ENCODE data around the gene NHSL2.

Gene NHSL2

GRCh38 chrX:72083291-72083690 lies 172.6 kb downstream of the NHSL2 start:
- Mint-ChIP-seq H3K36me3 (ENCODE audit: low read depth) (no peaks in the 10 kb centered on the region), H3K27me3 (ENCODE audit: low read depth) (peaks cover 10% of the 10 kb centered on the region), H3K9me3 (no peaks in the 10 kb centered on the region), H3K27ac (no peak overlapping the region), H3K4me1 (ENCODE audit: low read depth) (peaks cover 2% of the 10 kb centered on the region), H3K4me3 (no peak overlapping the region)
- DNase-seq (ENCODE audit: low spot score), result no peak

GRCh38 chrX:72084114-72084513 lies 173.5 kb downstream of the NHSL2 start:
- Mint-ChIP-seq H3K27ac (no peak overlapping the region), H3K27me3 (ENCODE audit: low read depth) (peaks cover 15% of the 10 kb centered on the region), H3K36me3 (ENCODE audit: low read depth) (no peaks in the 10 kb centered on the region), H3K9me3 (no peaks in the 10 kb centered on the region), H3K4me3 (no peak overlapping the region), H3K4me1 (ENCODE audit: low read depth) (no peaks in the 10 kb centered on the region)
- no peak for DNase-seq (ENCODE audit: low spot score)

GRCh38 chrX:72086995-72087394 lies 176.3 kb downstream of the NHSL2 start:
- Mint-ChIP-seq H3K27me3 (ENCODE audit: low read depth) (peaks cover 19% of the 10 kb centered on the region), H3K4me3 (no peak overlapping the region), H3K36me3 (ENCODE audit: low read depth) (no peaks in the 10 kb centered on the region), H3K9me3 (no peaks in the 10 kb centered on the region), H3K4me1 (ENCODE audit: low read depth) (no peaks in the 10 kb centered on the region), H3K27ac (no peak overlapping the region)
- DNase-seq (ENCODE audit: low spot score), result no peak

GRCh38 chrX:72088761-72089160 lies 178.1 kb downstream of the NHSL2 start:
- peaks cover 25% of the 10 kb centered on the region for H3K27me3 Mint-ChIP-seq (ENCODE audit: low read depth)
- no peak overlapping the region for H3K4me3 Mint-ChIP-seq
- DNase-seq (ENCODE audit: low spot score), result no peak
- no peaks in the 10 kb centered on the region for H3K9me3 Mint-ChIP-seq
- H3K36me3 Mint-ChIP-seq (ENCODE audit: low read depth), result no peaks in the 10 kb centered on the region
- no peaks in the 10 kb centered on the region for H3K4me1 Mint-ChIP-seq (ENCODE audit: low read depth)
- H3K27ac Mint-ChIP-seq, result no peak overlapping the region

- no peak overlapping the region for H3K4me3 Mint-ChIP-seq
- H3K27ac Mint-ChIP-seq, result no peak overlapping the region
- no peaks in the 10 kb centered on the region for H3K9me3 Mint-ChIP-seq
- no peaks in the 10 kb centered on the region for H3K4me1 Mint-ChIP-seq (ENCODE audit: low read depth)
- peaks cover 25% of the 10 kb centered on the region for H3K27me3 Mint-ChIP-seq (ENCODE audit: low read depth)
- H3K36me3 Mint-ChIP-seq (ENCODE audit: low read depth), result no peaks in the 10 kb centered on the region
- DNase-seq (ENCODE audit: low spot score), result no peak
Measured at GRCh38 chrX:72089254-72089653, 178.6 kb downstream of the NHSL2 start.

- no peaks in the 10 kb centered on the region for H3K9me3 Mint-ChIP-seq
- H3K4me3 Mint-ChIP-seq, result no peak overlapping the region
- H3K4me1 Mint-ChIP-seq (ENCODE audit: low read depth), result peaks cover 5% of the 10 kb centered on the region
- DNase-seq (ENCODE audit: low spot score), result peak; percentile 4
- peaks cover 40% of the 10 kb centered on the region for H3K27me3 Mint-ChIP-seq (ENCODE audit: low read depth)
- peak overlapping the region; percentile 60 for H3K27ac Mint-ChIP-seq
- H3K36me3 Mint-ChIP-seq (ENCODE audit: low read depth), result no peaks in the 10 kb centered on the region
Measured at GRCh38 chrX:72094894-72095293, 184.2 kb downstream of the NHSL2 start.

GRCh38 chrX:72095370-72095769 lies 184.7 kb downstream of the NHSL2 start:
- H3K36me3 Mint-ChIP-seq (ENCODE audit: low read depth), result no peaks in the 10 kb centered on the region
- no peaks in the 10 kb centered on the region for H3K9me3 Mint-ChIP-seq
- no peak for DNase-seq (ENCODE audit: low spot score)
- H3K27ac Mint-ChIP-seq, result no peak overlapping the region
- H3K4me3 Mint-ChIP-seq, result no peak overlapping the region
- peaks cover 10% of the 10 kb centered on the region for H3K4me1 Mint-ChIP-seq (ENCODE audit: low read depth)
- H3K27me3 Mint-ChIP-seq (ENCODE audit: low read depth), result peaks cover 40% of the 10 kb centered on the region

GRCh38 chrX:72097098-72097497 lies 186.5 kb downstream of the NHSL2 start:
- no peak for DNase-seq (ENCODE audit: low spot score)
- peaks cover 24% of the 10 kb centered on the region for H3K4me1 Mint-ChIP-seq (ENCODE audit: low read depth)
- no peak overlapping the region for H3K27ac Mint-ChIP-seq
- no peaks in the 10 kb centered on the region for H3K36me3 Mint-ChIP-seq (ENCODE audit: low read depth)
- peaks cover 44% of the 10 kb centered on the region for H3K27me3 Mint-ChIP-seq (ENCODE audit: low read depth)
- H3K9me3 Mint-ChIP-seq, result no peaks in the 10 kb centered on the region
- H3K4me3 Mint-ChIP-seq, result no peak overlapping the region

- Mint-ChIP-seq H3K27me3 (ENCODE audit: low read depth) (peaks cover 49% of the 10 kb centered on the region), H3K4me3 (peak overlapping the region; percentile 76), H3K36me3 (ENCODE audit: low read depth) (no peaks in the 10 kb centered on the region), H3K4me1 (ENCODE audit: low read depth) (peaks cover 31% of the 10 kb centered on the region), H3K27ac (peak overlapping the region; percentile 66), H3K9me3 (no peaks in the 10 kb centered on the region)
- DNase-seq (ENCODE audit: low spot score), result no peak
Measured at GRCh38 chrX:72100051-72100755, 189.6 kb downstream of the NHSL2 start.

GRCh38 chrX:72100824-72101351 lies 190.2 kb downstream of the NHSL2 start:
- Mint-ChIP-seq H3K27me3 (ENCODE audit: low read depth) (peaks cover 47% of the 10 kb centered on the region), H3K36me3 (ENCODE audit: low read depth) (no peaks in the 10 kb centered on the region), H3K27ac (peak overlapping the region; percentile 66), H3K9me3 (no peaks in the 10 kb centered on the region), H3K4me3 (peak overlapping the region; percentile 76), H3K4me1 (ENCODE audit: low read depth) (peaks cover 31% of the 10 kb centered on the region)
- DNase-seq (ENCODE audit: low spot score), result peak; percentile 70

- no peak for DNase-seq (ENCODE audit: low spot score)
- peaks cover 45% of the 10 kb centered on the region for H3K27me3 Mint-ChIP-seq (ENCODE audit: low read depth)
- peak overlapping the region; percentile 76 for H3K4me3 Mint-ChIP-seq
- H3K4me1 Mint-ChIP-seq (ENCODE audit: low read depth), result peaks cover 32% of the 10 kb centered on the region
- H3K36me3 Mint-ChIP-seq (ENCODE audit: low read depth), result no peaks in the 10 kb centered on the region
- H3K9me3 Mint-ChIP-seq, result no peaks in the 10 kb centered on the region
- H3K27ac Mint-ChIP-seq, result no peak overlapping the region
Measured at GRCh38 chrX:72101597-72102037, 191.0 kb downstream of the NHSL2 start.

- Mint-ChIP-seq H3K27me3 (ENCODE audit: low read depth) (peaks cover 41% of the 10 kb centered on the region), H3K36me3 (ENCODE audit: low read depth) (no peaks in the 10 kb centered on the region), H3K4me3 (peak overlapping the region; percentile 76), H3K9me3 (no peaks in the 10 kb centered on the region), H3K4me1 (ENCODE audit: low read depth) (peaks cover 33% of the 10 kb centered on the region), H3K27ac (peak overlapping the region; percentile 76)
- no peak for DNase-seq (ENCODE audit: low spot score)
Measured at GRCh38 chrX:72102126-72102525, 191.5 kb downstream of the NHSL2 start.

GRCh38 chrX:72102760-72103159 lies 192.1 kb downstream of the NHSL2 start:
- H3K9me3 Mint-ChIP-seq, result no peaks in the 10 kb centered on the region
- no peaks in the 10 kb centered on the region for H3K36me3 Mint-ChIP-seq (ENCODE audit: low read depth)
- no peak overlapping the region for H3K4me3 Mint-ChIP-seq
- H3K27me3 Mint-ChIP-seq (ENCODE audit: low read depth), result peaks cover 42% of the 10 kb centered on the region
- DNase-seq (ENCODE audit: low spot score), result no peak
- peaks cover 39% of the 10 kb centered on the region for H3K4me1 Mint-ChIP-seq (ENCODE audit: low read depth)
- H3K27ac Mint-ChIP-seq, result no peak overlapping the region

- Mint-ChIP-seq H3K9me3 (no peaks in the 10 kb centered on the region), H3K4me1 (ENCODE audit: low read depth) (peaks cover 33% of the 10 kb centered on the region), H3K4me3 (peak overlapping the region; percentile 21), H3K27me3 (ENCODE audit: low read depth) (peaks cover 40% of the 10 kb centered on the region), H3K27ac (peak overlapping the region; percentile 49), H3K36me3 (ENCODE audit: low read depth) (no peaks in the 10 kb centered on the region)
- peak; percentile 25 for DNase-seq (ENCODE audit: low spot score)
Measured at GRCh38 chrX:72105436-72105835, 194.8 kb downstream of the NHSL2 start.

GRCh38 chrX:72107320-72107719 lies 196.7 kb downstream of the NHSL2 start:
- no peak overlapping the region for H3K27ac Mint-ChIP-seq
- no peaks in the 10 kb centered on the region for H3K36me3 Mint-ChIP-seq (ENCODE audit: low read depth)
- DNase-seq (ENCODE audit: low spot score), result no peak
- H3K9me3 Mint-ChIP-seq, result no peaks in the 10 kb centered on the region
- peaks cover 18% of the 10 kb centered on the region for H3K4me1 Mint-ChIP-seq (ENCODE audit: low read depth)
- peaks cover 41% of the 10 kb centered on the region for H3K27me3 Mint-ChIP-seq (ENCODE audit: low read depth)
- H3K4me3 Mint-ChIP-seq, result peak overlapping the region; percentile 32
